Hair follicle dermal papilla cell (primary cell): ENCODE data around the gene RNF145. TPM values are rescaled to one million over a fixed set of nuclear protein-coding genes. Genes with fewer than 3 reads are reported as not detected.

ENCODE experiments used
- small RNA-seq: library from RNA; depleted of rRNA; stranded (forward); fragments of <200 nt; gene quantifications from one replicate; pipeline ENCODE3, GENCODE V24; 2012
- total RNA-seq: library from RNA; depleted of rRNA; stranded (reverse); fragments of >200 nt; gene quantifications from 2 replicates; pipeline ENCODE4 v1.2.3, GENCODE V29; 2012

The RNF145 gene
- 37.0 and 38.6 TPM in 2 replicates for total RNA-seq

GRCh38 chr5:159209438-159210209, at the start of gene RNF145:
TSS of gene RNF145 (minus strand) at chr5:159209553. CDS start at chr5:159203617, 5,936 bp downstream.

Small RNA genes within 50 kb of the gene (small RNA-seq; reads per million reads assigned to genes)
- not detected for gene RF00263

Other genes starting within 250 kb of the RNF145 start
- 38.1 and 43.7 TPM in 2 replicates for gene EBF1, start 109.6 kb downstream of the RNF145 start, total RNA-seq
- gene UBLCP1, start 53.7 kb upstream of the RNF145 start, total RNA-seq = 21.1 and 23.3 TPM in 2 replicates
- gene IL12B, start 120.9 kb upstream of the RNF145 start, total RNA-seq = not detected in 2 replicates